Measurements from ENCODE around the gene TRDN. TPM values are rescaled to one million over a fixed set of nuclear protein-coding genes. Genes with fewer than 3 reads are reported as not detected.
"Not testable (repeated sequence)": the region's sequence is repeated elsewhere in the genome, so short reads cannot be mapped to it uniquely, and the experiment has no call there.

The TRDN gene
- total RNA-seq, 2 experiments from 2014 or later = not detected

- no peak for DNase-seq
- Mint-ChIP-seq H3K27ac (no peak overlapping the region), H3K9me3 (no peaks in the 10 kb centered on the region), H3K27me3 (no peaks in the 10 kb centered on the region), H3K4me3 (no peak overlapping the region), H3K4me1 (no peaks in the 10 kb centered on the region), H3K36me3 (ENCODE audit: low read depth) (no peaks in the 10 kb centered on the region)
- CTCF ChIA-PET = no interaction called here
- POLR2A ChIA-PET = no interaction called here
These were observed 330.4 kb downstream of the TRDN start for GRCh38 chr6:123306334-123306733.

GRCh38 chr6:123295672-123296071 is 341.1 kb downstream of the TRDN start:
- no peak overlapping the region for H3K27ac Mint-ChIP-seq
- no peak overlapping the region for H3K4me3 Mint-ChIP-seq
- H3K9me3 Mint-ChIP-seq = no peaks in the 10 kb centered on the region
- ChIA-PET CTCF (no interaction called here), POLR2A (no interaction called here)
- DNase-seq = no peak
- H3K27me3 Mint-ChIP-seq = no peaks in the 10 kb centered on the region
- no peaks in the 10 kb centered on the region for H3K4me1 Mint-ChIP-seq
- H3K36me3 Mint-ChIP-seq (ENCODE audit: low read depth) = no peaks in the 10 kb centered on the region

DNA sequence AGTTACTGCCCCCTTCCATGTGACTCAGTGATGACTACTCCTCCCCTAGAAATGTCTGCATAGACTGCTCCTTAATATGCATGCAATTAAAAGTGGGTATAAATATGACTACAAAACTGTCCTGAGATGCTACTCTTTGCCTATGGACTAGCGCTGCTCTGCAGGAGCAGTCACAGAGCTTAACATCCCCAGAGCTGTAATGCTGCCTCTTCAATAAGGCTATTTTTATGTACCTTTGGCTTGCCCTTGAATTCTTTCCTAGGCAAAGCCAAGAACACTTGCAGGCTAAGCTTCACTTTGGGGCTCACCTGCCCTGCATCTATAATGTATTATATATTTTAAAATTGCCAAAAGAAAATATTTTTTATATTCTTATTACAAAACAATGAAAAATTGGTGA is 341.6 kb downstream of the TRDN start:
- DNase-seq = no peak
- Mint-ChIP-seq H3K36me3 (ENCODE audit: low read depth) (no peaks in the 10 kb centered on the region), H3K4me1 (no peaks in the 10 kb centered on the region), H3K27me3 (no peaks in the 10 kb centered on the region), H3K27ac (no peak overlapping the region), H3K9me3 (no peaks in the 10 kb centered on the region), H3K4me3 (no peak overlapping the region)
- ChIA-PET POLR2A (no interaction called here), CTCF (no interaction called here)

GRCh38 chr6:123288649-123289048 is 348.1 kb downstream of the TRDN start:
- H3K4me3 Mint-ChIP-seq = no peak overlapping the region
- no peaks in the 10 kb centered on the region for H3K4me1 Mint-ChIP-seq
- POLR2A ChIA-PET = no interaction called here
- H3K9me3 Mint-ChIP-seq = no peaks in the 10 kb centered on the region
- no peak overlapping the region for H3K27ac Mint-ChIP-seq
- H3K27me3 Mint-ChIP-seq = no peaks in the 10 kb centered on the region
- CTCF ChIA-PET = no interaction called here
- H3K36me3 Mint-ChIP-seq (ENCODE audit: low read depth) = no peaks in the 10 kb centered on the region
- DNase-seq = no peak

DNA sequence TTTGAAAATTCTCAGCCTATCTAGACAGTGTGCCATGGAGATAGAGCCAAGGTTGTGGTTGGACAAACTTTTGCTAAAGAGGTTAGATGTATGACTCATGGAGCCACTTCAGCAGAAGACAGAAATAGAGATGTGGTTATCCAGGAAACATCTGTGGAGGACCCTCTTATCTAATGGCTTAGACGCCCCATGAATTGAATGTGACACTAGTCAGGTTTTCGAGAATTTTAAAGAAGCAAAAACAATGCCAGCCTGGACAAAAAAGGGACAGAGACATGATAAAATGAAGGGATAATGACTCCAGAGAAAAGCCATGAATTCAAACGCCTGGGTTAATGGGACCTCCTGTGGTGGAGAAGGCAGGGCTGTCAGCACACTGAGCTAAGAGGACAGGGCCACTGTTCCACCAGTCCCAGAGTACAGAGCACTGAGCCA is 360.2 kb downstream of the TRDN start:
- no peak overlapping the region for H3K4me3 Mint-ChIP-seq
- DNase-seq = no peak
- POLR2A ChIA-PET = no interaction called here
- CTCF ChIA-PET = no interaction called here
- no peaks in the 10 kb centered on the region for H3K27me3 Mint-ChIP-seq
- no peaks in the 10 kb centered on the region for H3K36me3 Mint-ChIP-seq (ENCODE audit: low read depth)
- H3K27ac Mint-ChIP-seq = no peak overlapping the region
- H3K4me1 Mint-ChIP-seq = no peaks in the 10 kb centered on the region
- H3K9me3 Mint-ChIP-seq = no peaks in the 10 kb centered on the region

GRCh38 chr6:123263981-123264380 is 372.8 kb downstream of the TRDN start:
- Mint-ChIP-seq H3K9me3 (no peaks in the 10 kb centered on the region), H3K4me3 (no peak overlapping the region), H3K4me1 (no peaks in the 10 kb centered on the region), H3K27me3 (no peaks in the 10 kb centered on the region), H3K27ac (no peak overlapping the region), H3K36me3 (ENCODE audit: low read depth) (no peaks in the 10 kb centered on the region)
- ChIA-PET CTCF (no interaction called here), POLR2A (no interaction called here)
- DNase-seq = no peak

- DNase-seq = no peak
- H3K4me3 Mint-ChIP-seq = no peak overlapping the region
- no peaks in the 10 kb centered on the region for H3K36me3 Mint-ChIP-seq (ENCODE audit: low read depth)
- no peak overlapping the region for H3K27ac Mint-ChIP-seq
- ChIA-PET POLR2A (no interaction called here), CTCF (no interaction called here)
- no peaks in the 10 kb centered on the region for H3K4me1 Mint-ChIP-seq
- peaks cover 4% of the 10 kb centered on the region for H3K9me3 Mint-ChIP-seq
- H3K27me3 Mint-ChIP-seq = no peaks in the 10 kb centered on the region
These were observed 396.1 kb downstream of the TRDN start for GRCh38 chr6:123240626-123241025.

- Mint-ChIP-seq H3K27ac (no peak overlapping the region), H3K4me3 (no peak overlapping the region), H3K4me1 (no peaks in the 10 kb centered on the region), H3K36me3 (ENCODE audit: low read depth) (no peaks in the 10 kb centered on the region), H3K27me3 (no peaks in the 10 kb centered on the region), H3K9me3 (no peaks in the 10 kb centered on the region)
- ChIA-PET CTCF (no interaction called here), POLR2A (no interaction called here)
- DNase-seq = no peak
These were observed 403.4 kb downstream of the TRDN start for GRCh38 chr6:123233336-123233735.

DNA sequence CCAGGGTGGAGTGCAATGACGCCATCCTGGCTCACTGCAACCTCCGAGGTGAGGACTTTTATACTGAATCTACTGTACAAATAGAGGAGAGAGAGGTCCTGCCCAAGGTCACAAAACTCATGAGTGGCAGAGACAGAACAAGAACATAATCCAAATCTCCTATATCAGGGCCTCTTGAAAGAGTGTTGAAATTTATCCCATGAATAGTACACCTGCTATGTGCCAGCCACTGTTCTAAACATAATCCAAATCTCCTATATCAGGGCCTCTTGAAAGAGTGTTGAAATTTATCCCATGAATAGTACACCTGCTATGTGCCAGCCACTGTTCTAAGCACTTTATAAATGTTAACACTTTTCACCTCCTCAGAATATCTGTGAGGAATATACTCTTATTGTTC is 409.0 kb downstream of the TRDN start:
- H3K27me3 Mint-ChIP-seq, H3K9me3 Mint-ChIP-seq, H3K4me3 Mint-ChIP-seq: not testable (repeated sequence)

GRCh38 chr6:123226398-123226797 is 410.4 kb downstream of the TRDN start:
- DNase-seq = no peak
- ChIA-PET POLR2A (no interaction called here), CTCF (no interaction called here)
- no peak overlapping the region for H3K27ac Mint-ChIP-seq
- no peaks in the 10 kb centered on the region for H3K9me3 Mint-ChIP-seq
- no peak overlapping the region for H3K4me3 Mint-ChIP-seq
- no peaks in the 10 kb centered on the region for H3K27me3 Mint-ChIP-seq
- H3K4me1 Mint-ChIP-seq = no peaks in the 10 kb centered on the region
- H3K36me3 Mint-ChIP-seq (ENCODE audit: low read depth) = no peaks in the 10 kb centered on the region

More for the DNA sequence above, 409.0 kb downstream of the TRDN start:
- CTCF ChIA-PET; H3K27ac Mint-ChIP-seq; POLR2A ChIA-PET; DNase-seq; H3K36me3 Mint-ChIP-seq (ENCODE audit: low read depth); H3K4me1 Mint-ChIP-seq: not testable (repeated sequence)

DNA sequence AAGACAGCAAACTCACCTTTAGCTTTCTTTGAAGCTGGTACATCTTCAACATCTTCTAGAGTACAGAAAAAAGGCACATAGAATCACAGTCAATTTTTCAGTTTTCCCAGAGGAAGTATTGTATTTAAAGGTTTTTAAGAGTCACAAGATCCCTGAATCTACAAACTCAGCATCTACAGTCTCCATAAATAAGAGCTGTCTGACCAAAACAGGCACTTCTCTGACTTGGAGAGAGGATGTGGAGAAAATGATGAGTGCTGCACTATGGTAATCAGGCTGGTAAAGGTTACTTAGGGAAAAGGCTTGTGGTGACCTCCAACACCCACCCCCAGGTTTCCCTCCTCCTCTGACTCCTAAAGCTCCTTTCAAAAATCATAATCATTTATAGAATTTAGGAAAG is 412.7 kb downstream of the TRDN start:
- Mint-ChIP-seq H3K27ac (no peak overlapping the region), H3K27me3 (no peaks in the 10 kb centered on the region), H3K4me3 (no peak overlapping the region), H3K36me3 (ENCODE audit: low read depth) (no peaks in the 10 kb centered on the region), H3K4me1 (no peaks in the 10 kb centered on the region), H3K9me3 (no peaks in the 10 kb centered on the region)
- CTCF ChIA-PET = no interaction called here
- POLR2A ChIA-PET = no interaction called here
- DNase-seq = no peak

- Mint-ChIP-seq H3K27me3 (no peaks in the 10 kb centered on the region), H3K27ac (no peak overlapping the region), H3K4me3 (no peak overlapping the region), H3K36me3 (ENCODE audit: low read depth) (no peaks in the 10 kb centered on the region), H3K9me3 (no peaks in the 10 kb centered on the region), H3K4me1 (no peaks in the 10 kb centered on the region)
- ChIA-PET POLR2A (no interaction called here), CTCF (no interaction called here)
- no peak for DNase-seq
These were observed 413.3 kb downstream of the TRDN start for GRCh38 chr6:123223461-123223860.

DNA sequence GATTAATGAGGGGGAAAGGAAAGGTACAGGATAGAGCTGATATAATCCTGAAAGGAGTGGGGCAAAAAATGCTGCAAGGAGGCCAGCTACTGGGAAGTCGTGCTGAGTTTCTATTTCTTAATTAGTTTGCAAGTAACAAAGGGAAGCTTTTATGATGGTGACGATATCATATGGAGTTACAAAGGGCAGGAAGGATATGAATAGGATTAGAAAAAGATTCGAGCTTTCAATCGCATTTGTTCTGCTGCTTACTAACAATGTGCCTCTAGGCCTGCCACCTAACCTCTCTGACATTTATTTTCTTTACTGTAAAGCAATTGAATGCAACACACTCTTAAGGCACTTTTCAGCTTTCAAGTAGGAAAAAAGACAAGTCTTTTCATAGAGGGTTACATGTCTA is 421.5 kb downstream of the TRDN start:
- no peak overlapping the region for H3K27ac Mint-ChIP-seq
- no peaks in the 10 kb centered on the region for H3K27me3 Mint-ChIP-seq
- DNase-seq = no peak
- H3K9me3 Mint-ChIP-seq = no peaks in the 10 kb centered on the region
- ChIA-PET CTCF (no interaction called here), POLR2A (no interaction called here)
- H3K4me1 Mint-ChIP-seq = no peaks in the 10 kb centered on the region
- no peak overlapping the region for H3K4me3 Mint-ChIP-seq
- no peaks in the 10 kb centered on the region for H3K36me3 Mint-ChIP-seq (ENCODE audit: low read depth)

GRCh38 chr6:123214433-123214832 is 422.3 kb downstream of the TRDN start:
- Mint-ChIP-seq H3K27me3 (no peaks in the 10 kb centered on the region), H3K9me3 (no peaks in the 10 kb centered on the region), H3K36me3 (ENCODE audit: low read depth) (no peaks in the 10 kb centered on the region), H3K4me3 (no peak overlapping the region), H3K27ac (no peak overlapping the region), H3K4me1 (no peaks in the 10 kb centered on the region)
- CTCF ChIA-PET = no interaction called here
- DNase-seq = no peak
- POLR2A ChIA-PET = no interaction called here

- no peak for DNase-seq
- POLR2A ChIA-PET = no interaction called here
- Mint-ChIP-seq H3K27me3 (no peaks in the 10 kb centered on the region), H3K4me1 (no peaks in the 10 kb centered on the region), H3K27ac (no peak overlapping the region), H3K36me3 (ENCODE audit: low read depth) (no peaks in the 10 kb centered on the region), H3K4me3 (no peak overlapping the region), H3K9me3 (no peaks in the 10 kb centered on the region)
- CTCF ChIA-PET = no interaction called here
These were observed 422.8 kb downstream of the TRDN start for GRCh38 chr6:123213921-123214320.

Measured in activated CD4-positive, alpha-beta T cell treated with anti-CD3 and anti-CD28 coated beads, Interleukin-2, amount 10 ng/mL, durations not matched to agents 7 days and 5 days (primary cell).